Measurements from ENCODE around the gene GPSM1.

Gene GPSM1

GRCh38 chr9:136361754-136362449 lies 34.6 kb downstream of the GPSM1 start:
- no peak for DNase-seq (ENCODE audit: low read depth)

GRCh38 chr9:136362450-136362784 lies 35.1 kb downstream of the GPSM1 start:
- no peak for DNase-seq (ENCODE audit: low read depth)

GRCh38 chr9:136363106-136363948 lies 36.0 kb downstream of the GPSM1 start, which contains the start of gene DNLZ:
Gene DNLZ, minus strand, starts transcription at chr9:136363744. Its CDS starts 30 bp downstream, at chr9:136363714.
- peak; percentile 91 for DNase-seq (ENCODE audit: low read depth)

GRCh38 chr9:136363949-136364748 lies 36.8 kb downstream of the GPSM1 start:
- DNase-seq (ENCODE audit: low read depth), result no peak

- no peak for DNase-seq (ENCODE audit: low read depth)
These were observed 37.8 kb downstream of the GPSM1 start for GRCh38 chr9:136364942-136365774.

GRCh38 chr9:136365775-136366222 lies 38.5 kb downstream of the GPSM1 start:
- no peak for DNase-seq (ENCODE audit: low read depth)

- no peak for DNase-seq (ENCODE audit: low read depth)
These were observed 39.5 kb downstream of the GPSM1 start for GRCh38 chr9:136366826-136367225.

- DNase-seq (ENCODE audit: low read depth), result no peak
These were observed 40.2 kb downstream of the GPSM1 start for GRCh38 chr9:136367296-136368145.

GRCh38 chr9:136368190-136368589 lies 40.9 kb downstream of the GPSM1 start:
- no peak for DNase-seq (ENCODE audit: low read depth)

- DNase-seq (ENCODE audit: low read depth), result no peak
These were observed 42.7 kb downstream of the GPSM1 start for GRCh38 chr9:136370037-136370436.

GRCh38 chr9:136370687-136371532 lies 43.6 kb downstream of the GPSM1 start:
- no peak for DNase-seq (ENCODE audit: low read depth)

- DNase-seq (ENCODE audit: low read depth), result no peak
These were observed 44.2 kb downstream of the GPSM1 start for GRCh38 chr9:136371533-136371880.

- DNase-seq (ENCODE audit: low read depth), result no peak
These were observed 44.7 kb downstream of the GPSM1 start for GRCh38 chr9:136372006-136372405.

- no peak for DNase-seq (ENCODE audit: low read depth)
These were observed 45.4 kb downstream of the GPSM1 start for GRCh38 chr9:136372561-136373299.

GRCh38 chr9:136373300-136374182 lies 46.2 kb downstream of the GPSM1 start, which contains the start of gene CARD9:
Gene CARD9, minus strand, starts transcription at chr9:136373669. Its CDS starts 1,591 bp downstream, at chr9:136372078.
- no peak for DNase-seq (ENCODE audit: low read depth)

GRCh38 chr9:136374183-136374575 lies 46.8 kb downstream of the GPSM1 start:
- DNase-seq (ENCODE audit: low read depth), result no peak

GRCh38 chr9:136375096-136375495 lies 47.8 kb downstream of the GPSM1 start:
- no peak for DNase-seq (ENCODE audit: low read depth)

GRCh38 chr9:136376457-136376856 lies 49.1 kb downstream of the GPSM1 start:
- DNase-seq (ENCODE audit: low read depth), result no peak

Measured in stimulated activated CD8-positive, alpha-beta memory T cell treated with anti-CD3 and anti-CD28 coated beads, Interleukin-15, amount 100 ng/mL, for 1 hour (primary cell).